IMR-90 (cell line): ENCODE measurements around the gene TAS2R8. TPM values are rescaled to one million over a fixed set of nuclear protein-coding genes. Genes with fewer than 3 reads are reported as not detected.

ENCODE experiments used
- ATAC-seq: fragments of 200-7000 bp; cut with Tn5 transposase; 2 replicates; pipeline ENCODE4 v1.9.1; 2020; ENCODE audit warnings: low read depth, mild to moderate bottlenecking, moderate library complexity
- BruUV-seq: library from RNA; stranded (reverse); fragments of 400-500 nt; replicated peaks from 2 replicates; lab custom pipeline; 2021; lab: Mats Ljungman, UMichigan
- CTCF ChIA-PET: fragments of 300-600 bp; formaldehyde crosslinking; extraction: SDS; loops from one replicate; lab custom pipeline; 2021; ENCODE audit warnings: antibody characterized with exemption; lab: Yijun Ruan, JAX
- POLR2A ChIA-PET: fragments of 300-600 bp; sonication (Branson Sonifier 250); formaldehyde crosslinking; loops from one replicate; lab custom pipeline; 2022; ENCODE audit warnings: antibody characterized with exemption; ENCODE audit not compliant: unreplicated experiment; lab: Charles Lee
- DNase-seq: peaks from one replicate; pipeline ENCODE4 v3.0.0; 2013
- H2AFZ ChIP-seq: replicated peaks from 2 replicates; pipeline ENCODE3; 2013; ENCODE audit warnings: low read length, mild to moderate bottlenecking; ENCODE audit not compliant: poor library complexity
- H2AK5ac ChIP-seq: 2 replicates; pipeline ENCODE4 v1.6.1; 2013; ENCODE audit warnings: low read depth, low read length, inconsistent platforms
- H2AK9ac ChIP-seq: replicated peaks from 2 replicates; pipeline ENCODE3; 2013; ENCODE audit warnings: mild to moderate bottlenecking, low read depth, low read length, moderate library complexity; ENCODE audit not compliant: poor library complexity
- H2BK120ac ChIP-seq: 2 replicates; pipeline ENCODE4 v1.6.1; 2013; ENCODE audit warnings: low read depth, low read length, inconsistent platforms
- H2BK15ac ChIP-seq: 3 replicates; pipeline ENCODE4 v1.6.1; 2013; ENCODE audit warnings: low read depth, low read length, inconsistent platforms
- H2BK20ac ChIP-seq: 2 replicates; pipeline ENCODE4 v1.6.1; 2013; ENCODE audit warnings: low read depth, mild to moderate bottlenecking, inconsistent platforms, low read length, moderate library complexity
- H2BK5ac ChIP-seq: 2 replicates; pipeline ENCODE4 v1.6.1; 2013; ENCODE audit warnings: mild to moderate bottlenecking, low read depth, low read length, inconsistent platforms; ENCODE audit not compliant: poor library complexity, severe bottlenecking
- H3K14ac ChIP-seq: replicated peaks from 2 replicates; pipeline ENCODE4 v1.6.1; 2013; ENCODE audit warnings: low read depth, low read length, inconsistent platforms
- H3K18ac ChIP-seq: 2 replicates; pipeline ENCODE4 v1.6.1; 2013; ENCODE audit warnings: low read depth, low read length, control low read depth
- H3K23ac ChIP-seq: 2 replicates; pipeline ENCODE4 v1.6.1; 2013; ENCODE audit warnings: low read depth, low read length, inconsistent platforms
- H3K27ac ChIP-seq: 2 replicates; pipeline ENCODE4 v1.5.1; 2013; ENCODE audit warnings: mild to moderate bottlenecking, control low read depth, low read length; ENCODE audit not compliant: insufficient read depth
- H3K27me3 ChIP-seq: 2 replicates; pipeline ENCODE4 v1.6.1; 2013; ENCODE audit warnings: low read length; ENCODE audit not compliant: control insufficient read depth, insufficient read depth
- H3K36me3 ChIP-seq: 2 replicates; pipeline ENCODE4 v1.6.1; 2013; ENCODE audit warnings: low read length, mixed read lengths; ENCODE audit not compliant: control insufficient read depth, insufficient read depth
- H3K4ac ChIP-seq: 2 replicates; pipeline ENCODE4 v1.6.1; 2013; ENCODE audit warnings: low read depth, low read length, inconsistent platforms
- H3K4me1 ChIP-seq: 2 replicates; pipeline ENCODE4 v1.6.1; 2013; ENCODE audit warnings: low read length, mixed read lengths; ENCODE audit not compliant: control insufficient read depth, insufficient read depth
- H3K4me2 ChIP-seq: 2 replicates; pipeline ENCODE4 v1.6.1; 2013; ENCODE audit warnings: low read depth, mild to moderate bottlenecking, control low read depth, low read length, moderate library complexity
- H3K4me3 ChIP-seq: 2 replicates; pipeline ENCODE4 v1.5.1; 2013; ENCODE audit warnings: low read depth, mild to moderate bottlenecking, control low read depth, low read length, moderate library complexity; ENCODE audit not compliant: insufficient read depth
- H3K56ac ChIP-seq: 2 replicates; pipeline ENCODE4 v1.6.1; 2013; ENCODE audit warnings: low read length, inconsistent platforms; ENCODE audit not compliant: insufficient read depth; ENCODE audit errors: extremely low read depth
- H3K79me1 ChIP-seq, 2 experiments: 2 replicates each; pipeline ENCODE4 v1.6.1; 2013; ENCODE audit warnings: low read length in 2 of 2, inconsistent platforms in 1 of 2, low read depth in 1 of 2
- H3K9ac ChIP-seq: 2 replicates; pipeline ENCODE4 v1.6.1; 2013; ENCODE audit warnings: low read depth, low read length, control low read depth
- H3K9me1 ChIP-seq: 2 replicates; pipeline ENCODE4 v1.6.1; 2013; ENCODE audit warnings: low read length, inconsistent platforms; ENCODE audit not compliant: insufficient read depth
- H3K9me3 ChIP-seq: 2 replicates; pipeline ENCODE4 v1.6.1; 2013; ENCODE audit warnings: low read length; ENCODE audit not compliant: control insufficient read depth, insufficient read depth
- H4K20me1 ChIP-seq: 2 replicates; pipeline ENCODE4 v1.6.1; 2013; ENCODE audit warnings: low read length, inconsistent platforms; ENCODE audit not compliant: insufficient read depth
- H4K5ac ChIP-seq: 2 replicates; pipeline ENCODE4 v1.6.1; 2013; ENCODE audit warnings: mild to moderate bottlenecking, low read depth, low read length, control low read depth
- H4K8ac ChIP-seq, 2 experiments: 2 replicates each; pipeline ENCODE4 v1.6.1; 2013; ENCODE audit warnings: low read depth in 2 of 2, low read length in 2 of 2, control low read depth in 1 of 2, inconsistent platforms in 1 of 2
- H4K91ac ChIP-seq: 2 replicates; pipeline ENCODE4 v1.6.1; 2013; ENCODE audit warnings: low read depth, low read length, inconsistent platforms; ENCODE audit not compliant: insufficient read depth
- BHLHE40 ChIP-seq: fragments of 150-350 bp; IDR thresholded peaks from 2 replicates; pipeline ENCODE4 v1.6.1; 2016; ENCODE audit warnings: mild to moderate bottlenecking, low read depth, low read length
- CEBPB ChIP-seq: IDR thresholded peaks from 2 replicates; pipeline ENCODE4 v1.6.1; 2012; ENCODE audit warnings: low read depth, low read length, improper control_type of control experiment
- CHD1 ChIP-seq: IDR thresholded peaks from 2 replicates; pipeline ENCODE4 v1.6.1; 2012; ENCODE audit warnings: low read depth, low read length, improper control_type of control experiment
- FOS ChIP-seq: fragments of 150-350 bp; IDR thresholded peaks from 2 replicates; pipeline ENCODE4 v1.6.1; 2016; ENCODE audit warnings: low read depth, low read length
- MAFK ChIP-seq: IDR thresholded peaks from 2 replicates; pipeline ENCODE4 v1.6.1; 2012; ENCODE audit warnings: low read depth, low read length, improper control_type of control experiment
- MAZ ChIP-seq: IDR thresholded peaks from 2 replicates; pipeline ENCODE4 v1.6.1; 2012; ENCODE audit warnings: low read depth, mild to moderate bottlenecking, low read length, improper control_type of control experiment, moderate library complexity, borderline replicate concordance
- MXI1 ChIP-seq: IDR thresholded peaks from 2 replicates; pipeline ENCODE4 v1.6.1; 2012; ENCODE audit warnings: low read depth, mild to moderate bottlenecking, low read length, moderate library complexity, borderline replicate concordance
- NFE2L2 ChIP-seq: fragments of 150-350 bp; IDR thresholded peaks from 2 replicates; pipeline ENCODE4 v1.6.1; 2016; ENCODE audit warnings: low read depth, mild to moderate bottlenecking, low read length
- POLR2A ChIP-seq: IDR thresholded peaks from 2 replicates; pipeline ENCODE4 v1.6.1; 2012; ENCODE audit warnings: mild to moderate bottlenecking, low read depth, low read length
- RAD21 ChIP-seq: IDR thresholded peaks from 2 replicates; pipeline ENCODE4 v1.6.1; 2012; ENCODE audit warnings: low read length, improper control_type of control experiment
- RCOR1 ChIP-seq: IDR thresholded peaks from 2 replicates; pipeline ENCODE4 v1.6.1; 2012; ENCODE audit warnings: mild to moderate bottlenecking, low read length, improper control_type of control experiment; ENCODE audit not compliant: insufficient replicate concordance
- RFX5 ChIP-seq: IDR thresholded peaks from 2 replicates; pipeline ENCODE4 v1.8.0; 2012; ENCODE audit warnings: low read depth, mild to moderate bottlenecking, low read length, moderate library complexity
- SMC3 ChIP-seq: fragments of 150-350 bp; IDR thresholded peaks from 2 replicates; pipeline ENCODE4 v1.6.1; 2016; ENCODE audit warnings: low read depth, mild to moderate bottlenecking, antibody characterized with exemption, low read length, moderate library complexity
- WGBS, 2 experiments: methylation state at CpG; one replicate each; pipeline versions ENCODE4 v1.1.5 to v1.1.7; 2013; ENCODE audit warnings: missing lambda C conversion rate in 2 of 2; ENCODE audit not compliant: insufficient read length in 1 of 2; ENCODE audit errors: extremely low coverage in 2 of 2; 5-methylcytosine and 5-hydroxymethylcytosine counted together
- dilution Hi-C: fragments of 300-500 bp; cut with HindIII; formaldehyde crosslinking; loops from one replicate; pipeline ENCODE4 v1.14.3; 2018; ENCODE audit warnings: low sequenced_read_pairs; ENCODE audit not compliant: unreplicated experiment
- in situ Hi-C: fragments of 300-500 bp; cut with MboI; formaldehyde crosslinking; loops from 3 replicates; pipeline ENCODE4 v1.14.3; 2019; ENCODE audit warnings: low sequenced_read_pairs, inconsistent platforms, mixed read lengths
- intact Hi-C: fragments of 100-400 bp; cut with micrococcal nuclease; formaldehyde crosslinking; loops from 2 replicates; pipeline ENCODE4 v1.10.0; 2022
- polyA plus RNA-seq, 3 experiments: library from polyadenylated mRNA; depleted of rRNA; stranded (reverse); fragments of >200 nt; gene quantifications; 2 replicates each; pipeline ENCODE4 v1.2.3, GENCODE V29; 2012; ENCODE audit warnings: low replicate concordance in 1 of 3
- total RNA-seq: library from RNA; depleted of rRNA; stranded (reverse); fragments of >200 nt; gene quantifications from 2 replicates; pipeline ENCODE4 v1.2.3, GENCODE V29; 2012
- TF ChIP-seq, protein P1 (sequence below): fragments of 150-350 bp; IDR thresholded peaks from 2 replicates; pipeline ENCODE4 v1.6.1; 2016; ENCODE audit warnings: low read depth, mild to moderate bottlenecking, low read length, moderate library complexity, borderline replicate concordance
- TF ChIP-seq, protein P2 (sequence below): conservative IDR thresholded peaks from 2 replicates; pipeline ENCODE4 v1.5.1; 2012; ENCODE audit warnings: mild to moderate bottlenecking, low read depth, low read length, improper control_type of control experiment
- TF ChIP-seq, protein P3 (sequence below): fragments of 150-350 bp; IDR thresholded peaks from 2 replicates; pipeline ENCODE4 v1.6.1; 2017; ENCODE audit warnings: mild to moderate bottlenecking, antibody characterized with exemption, low read length, low read depth

TAS2R8 gene
- total and polyA plus RNA-seq, 2 of the 4 experiments (the other 2 are of a cell fraction) = not detected

DNA sequence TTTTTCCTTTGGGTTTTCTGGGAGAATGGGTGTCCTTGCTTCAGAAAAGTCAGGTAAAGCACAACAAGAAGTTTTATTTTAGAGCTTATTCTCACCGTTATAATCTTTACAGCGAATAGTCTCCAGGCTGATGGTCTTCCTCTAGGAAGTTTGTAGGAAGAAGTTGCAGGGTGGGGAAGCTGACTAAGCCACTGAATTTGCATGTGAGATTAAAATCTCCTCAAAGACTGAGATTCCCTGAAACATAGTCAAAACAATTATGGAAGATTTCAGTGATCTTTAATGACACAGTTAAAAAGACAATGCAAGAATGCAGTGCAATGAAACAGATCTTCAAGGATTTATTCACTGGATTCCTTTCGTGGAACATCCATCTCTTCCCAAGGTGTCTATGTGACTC is 17.9 kb upstream of the TAS2R8 start:
- POLR2A ChIA-PET = no interaction called here
- BruUV-seq = no TSS peak
- dilution Hi-C loops = no loop called here

More for the DNA sequence above, 17.9 kb upstream of the TAS2R8 start:
- DNase-seq = no peak
- Histone ChIP-seq H2AK5ac (no peak overlapping the region), H3K18ac (no peak overlapping the region), H2BK120ac (no peak overlapping the region), H4K20me1 (no peaks in the 10 kb centered on the region), H2BK15ac (no peak overlapping the region), H3K9ac (no peak overlapping the region), H2AK9ac (no peak overlapping the region), H3K14ac (no peak overlapping the region), H3K79me1 (no peaks in the 10 kb centered on the region), H2AFZ (no peak overlapping the region), H2BK20ac (no peak overlapping the region), H3K4ac (no peak overlapping the region), H3K4me2 (no peak overlapping the region), H3K23ac (no peak overlapping the region), H3K56ac (no peak overlapping the region), H3K9me3 (no peaks in the 10 kb centered on the region), H3K9me1 (no peaks in the 10 kb centered on the region), H3K36me3 (no peaks in the 10 kb centered on the region), H4K91ac (no peak overlapping the region), H3K27me3 (no peaks in the 10 kb centered on the region), H4K5ac (no peak overlapping the region), H4K8ac (no peak overlapping the region), H2BK5ac (no peak overlapping the region), H3K4me1 (no peaks in the 10 kb centered on the region), H3K4me3 (no peak overlapping the region), H3K27ac (no peak overlapping the region)
- CTCF ChIA-PET = no interaction called here
- ATAC-seq = no peak
- intact Hi-C loops (no loop called here), in situ Hi-C loops (no loop called here)
- WGBS, 2 experiments = no CpG with 5 or more reads among the region's 3 CpGs
- TF ChIP-seq MAZ = no peak
- no peak for TF ChIP-seq CHD1
- no peak for TF ChIP-seq POLR2A
- TF ChIP-seq, protein P1, sequence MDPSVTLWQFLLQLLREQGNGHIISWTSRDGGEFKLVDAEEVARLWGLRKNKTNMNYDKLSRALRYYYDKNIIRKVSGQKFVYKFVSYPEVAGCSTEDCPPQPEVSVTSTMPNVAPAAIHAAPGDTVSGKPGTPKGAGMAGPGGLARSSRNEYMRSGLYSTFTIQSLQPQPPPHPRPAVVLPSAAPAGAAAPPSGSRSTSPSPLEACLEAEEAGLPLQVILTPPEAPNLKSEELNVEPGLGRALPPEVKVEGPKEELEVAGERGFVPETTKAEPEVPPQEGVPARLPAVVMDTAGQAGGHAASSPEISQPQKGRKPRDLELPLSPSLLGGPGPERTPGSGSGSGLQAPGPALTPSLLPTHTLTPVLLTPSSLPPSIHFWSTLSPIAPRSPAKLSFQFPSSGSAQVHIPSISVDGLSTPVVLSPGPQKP = no peak
- no peak for TF ChIP-seq FOS
- no peak for TF ChIP-seq MXI1
- TF ChIP-seq CEBPB = no peak
- no peak for TF ChIP-seq MAFK
- no peak for TF ChIP-seq RFX5
- TF ChIP-seq NFE2L2 = no peak
- no peak for TF ChIP-seq RCOR1
- TF ChIP-seq BHLHE40 = no peak
- TF ChIP-seq RAD21 = no peak
- TF ChIP-seq, protein P2, sequence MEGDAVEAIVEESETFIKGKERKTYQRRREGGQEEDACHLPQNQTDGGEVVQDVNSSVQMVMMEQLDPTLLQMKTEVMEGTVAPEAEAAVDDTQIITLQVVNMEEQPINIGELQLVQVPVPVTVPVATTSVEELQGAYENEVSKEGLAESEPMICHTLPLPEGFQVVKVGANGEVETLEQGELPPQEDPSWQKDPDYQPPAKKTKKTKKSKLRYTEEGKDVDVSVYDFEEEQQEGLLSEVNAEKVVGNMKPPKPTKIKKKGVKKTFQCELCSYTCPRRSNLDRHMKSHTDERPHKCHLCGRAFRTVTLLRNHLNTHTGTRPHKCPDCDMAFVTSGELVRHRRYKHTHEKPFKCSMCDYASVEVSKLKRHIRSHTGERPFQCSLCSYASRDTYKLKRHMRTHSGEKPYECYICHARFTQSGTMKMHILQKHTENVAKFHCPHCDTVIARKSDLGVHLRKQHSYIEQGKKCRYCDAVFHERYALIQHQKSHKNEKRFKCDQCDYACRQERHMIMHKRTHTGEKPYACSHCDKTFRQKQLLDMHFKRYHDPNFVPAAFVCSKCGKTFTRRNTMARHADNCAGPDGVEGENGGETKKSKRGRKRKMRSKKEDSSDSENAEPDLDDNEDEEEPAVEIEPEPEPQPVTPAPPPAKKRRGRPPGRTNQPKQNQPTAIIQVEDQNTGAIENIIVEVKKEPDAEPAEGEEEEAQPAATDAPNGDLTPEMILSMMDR = no peak
- TF ChIP-seq, protein P3, sequence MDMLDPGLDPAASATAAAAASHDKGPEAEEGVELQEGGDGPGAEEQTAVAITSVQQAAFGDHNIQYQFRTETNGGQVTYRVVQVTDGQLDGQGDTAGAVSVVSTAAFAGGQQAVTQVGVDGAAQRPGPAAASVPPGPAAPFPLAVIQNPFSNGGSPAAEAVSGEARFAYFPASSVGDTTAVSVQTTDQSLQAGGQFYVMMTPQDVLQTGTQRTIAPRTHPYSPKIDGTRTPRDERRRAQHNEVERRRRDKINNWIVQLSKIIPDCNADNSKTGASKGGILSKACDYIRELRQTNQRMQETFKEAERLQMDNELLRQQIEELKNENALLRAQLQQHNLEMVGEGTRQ = no peak
- no peak for TF ChIP-seq SMC3
